ENCODE data around the gene DOCK2.

DOCK2 gene

GRCh38 chr5:169988947-169989346 lies 351.9 kb downstream of the DOCK2 start:
- DNase-seq (ENCODE audit: low read depth): no peak

- DNase-seq (ENCODE audit: low read depth): no peak
Measured at GRCh38 chr5:169989365-169989764, 352.3 kb downstream of the DOCK2 start.

- no peak for DNase-seq (ENCODE audit: low read depth)
Measured at GRCh38 chr5:169991115-169991869, 354.2 kb downstream of the DOCK2 start.

GRCh38 chr5:169992789-169993484 lies 355.9 kb downstream of the DOCK2 start:
- no peak for DNase-seq (ENCODE audit: low read depth)

- no peak for DNase-seq (ENCODE audit: low read depth)
Measured at GRCh38 chr5:169993485-169993790, 356.4 kb downstream of the DOCK2 start.

- DNase-seq (ENCODE audit: low read depth): no peak
Measured at GRCh38 chr5:169997798-169998197, 360.7 kb downstream of the DOCK2 start.

- DNase-seq (ENCODE audit: low read depth): no peak
Measured at GRCh38 chr5:169999621-170000020, 362.5 kb downstream of the DOCK2 start.

- DNase-seq (ENCODE audit: low read depth): no peak
Measured at GRCh38 chr5:170000155-170000554, 363.1 kb downstream of the DOCK2 start.

GRCh38 chr5:170006021-170006420 lies 368.9 kb downstream of the DOCK2 start:
- no peak for DNase-seq (ENCODE audit: low read depth)

- DNase-seq (ENCODE audit: low read depth): no peak
Measured at GRCh38 chr5:170008376-170008775, 371.3 kb downstream of the DOCK2 start.

GRCh38 chr5:170010595-170010994 lies 373.5 kb downstream of the DOCK2 start:
- DNase-seq (ENCODE audit: low read depth): no peak

GRCh38 chr5:170011751-170012150 lies 374.7 kb downstream of the DOCK2 start:
- no peak for DNase-seq (ENCODE audit: low read depth)

- no peak for DNase-seq (ENCODE audit: low read depth)
Measured at GRCh38 chr5:170012622-170013021, 375.5 kb downstream of the DOCK2 start.

- DNase-seq (ENCODE audit: low read depth): no peak
Measured at GRCh38 chr5:170020423-170020822, 383.3 kb downstream of the DOCK2 start.

- no peak for DNase-seq (ENCODE audit: low read depth)
Measured at GRCh38 chr5:170021506-170021905, 384.4 kb downstream of the DOCK2 start.

- no peak for DNase-seq (ENCODE audit: low read depth)
Measured at GRCh38 chr5:170025853-170026252, 388.8 kb downstream of the DOCK2 start.

GRCh38 chr5:170028124-170028523 lies 391.0 kb downstream of the DOCK2 start:
- DNase-seq (ENCODE audit: low read depth): no peak

GRCh38 chr5:170034231-170034630 lies 397.2 kb downstream of the DOCK2 start:
- no peak for DNase-seq (ENCODE audit: low read depth)

- no peak for DNase-seq (ENCODE audit: low read depth)
Measured at GRCh38 chr5:170038241-170038640, 401.2 kb downstream of the DOCK2 start.

- DNase-seq (ENCODE audit: low read depth): no peak
Measured at GRCh38 chr5:170039830-170040229, 402.8 kb downstream of the DOCK2 start.

GRCh38 chr5:170046241-170046640 lies 409.2 kb downstream of the DOCK2 start:
- no peak for DNase-seq (ENCODE audit: low read depth)

GRCh38 chr5:170049713-170050112 lies 412.6 kb downstream of the DOCK2 start:
- DNase-seq (ENCODE audit: low read depth): no peak

GRCh38 chr5:170053896-170054295 lies 416.8 kb downstream of the DOCK2 start:
- no peak for DNase-seq (ENCODE audit: low read depth)

GRCh38 chr5:170055606-170056005 lies 418.5 kb downstream of the DOCK2 start:
- no peak for DNase-seq (ENCODE audit: low read depth)

Measured in stimulated activated CD8-positive, alpha-beta memory T cell treated with anti-CD3 and anti-CD28 coated beads, Interleukin-15, amount 100 ng/mL, for 24 hours (primary cell).